ENCODE data around the gene KCTD5. TPM values are rescaled to one million over a fixed set of nuclear protein-coding genes. Genes with fewer than 3 reads are reported as not detected.

Gene KCTD5
- total RNA-seq, 3 donors from 2014 or later (not counting 1 experiment from before 2014, with no cell fraction given) = 34.2 to 37.9 (median 36.5) TPM

DNA sequence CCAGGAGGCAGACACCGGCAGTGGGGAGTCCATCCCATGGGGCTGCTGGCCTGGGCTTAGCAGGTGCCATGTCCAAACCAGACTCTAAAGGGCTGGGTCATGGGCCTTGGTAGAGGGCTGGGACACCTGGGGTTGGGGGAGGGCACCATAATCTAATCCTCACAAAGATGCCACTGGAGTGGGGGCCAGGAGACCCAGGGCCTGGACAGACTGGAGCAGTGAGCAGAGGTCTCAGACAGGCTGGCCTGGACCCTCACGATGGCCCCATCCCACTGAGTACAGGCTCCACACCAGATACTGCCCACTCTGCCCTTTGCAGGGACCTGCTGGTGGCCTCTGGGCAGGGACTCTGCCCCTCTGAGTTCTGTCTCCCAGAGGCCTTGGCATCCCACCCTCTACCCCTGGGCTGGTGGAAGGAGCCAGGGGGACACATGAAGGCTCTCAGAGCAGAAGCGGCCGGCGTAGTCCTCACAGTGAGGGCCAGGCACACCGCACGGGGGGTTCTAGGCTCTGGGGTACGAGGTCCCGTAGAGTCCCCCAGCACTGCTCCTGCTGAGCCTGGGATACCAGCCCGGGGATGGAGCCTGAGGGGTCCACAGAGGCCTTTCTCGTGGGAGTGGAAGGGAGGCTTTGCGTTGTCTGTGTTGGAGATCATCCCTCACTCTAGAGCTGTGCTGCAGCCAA, 60.1 kb downstream of the KCTD5 start:
- Histone ChIP-seq H3K27me3 (ENCODE audit: control insufficient read depth, insufficient read depth, low read length) (no peaks in the 10 kb centered on the region), H3K9me3 (ENCODE audit: control insufficient read depth, insufficient read depth, low read length) (no peaks in the 10 kb centered on the region), H3K27ac (ENCODE audit: low read length) (no peak overlapping the region), H3K4me3 (ENCODE audit: low read length) (no peak overlapping the region), H3K4me1 (ENCODE audit: control insufficient read depth, insufficient read depth, low read length) (no peaks in the 10 kb centered on the region), H3K36me3 (ENCODE audit: control insufficient read depth, insufficient read depth, low read length) (no peaks in the 10 kb centered on the region)
- no peak overlapping the region for H3K27ac Mint-ChIP-seq
- peaks cover 0 to 2% of the 10 kb centered on the region in 2 donors for H3K27me3 Mint-ChIP-seq (ENCODE audit: low read depth in 2 of 2)
- DNase-seq (no peak), ATAC-seq (no peak)
- H3K9me3 Mint-ChIP-seq = no peaks in the 10 kb centered on the region
- intact Hi-C loops (cut with micrococcal nuclease) = no loop called here
- no peak overlapping the region for H3K4me3 Mint-ChIP-seq
- no peaks in the 10 kb centered on the region for H3K36me3 Mint-ChIP-seq
- TF ChIP-seq, protein P1, sequence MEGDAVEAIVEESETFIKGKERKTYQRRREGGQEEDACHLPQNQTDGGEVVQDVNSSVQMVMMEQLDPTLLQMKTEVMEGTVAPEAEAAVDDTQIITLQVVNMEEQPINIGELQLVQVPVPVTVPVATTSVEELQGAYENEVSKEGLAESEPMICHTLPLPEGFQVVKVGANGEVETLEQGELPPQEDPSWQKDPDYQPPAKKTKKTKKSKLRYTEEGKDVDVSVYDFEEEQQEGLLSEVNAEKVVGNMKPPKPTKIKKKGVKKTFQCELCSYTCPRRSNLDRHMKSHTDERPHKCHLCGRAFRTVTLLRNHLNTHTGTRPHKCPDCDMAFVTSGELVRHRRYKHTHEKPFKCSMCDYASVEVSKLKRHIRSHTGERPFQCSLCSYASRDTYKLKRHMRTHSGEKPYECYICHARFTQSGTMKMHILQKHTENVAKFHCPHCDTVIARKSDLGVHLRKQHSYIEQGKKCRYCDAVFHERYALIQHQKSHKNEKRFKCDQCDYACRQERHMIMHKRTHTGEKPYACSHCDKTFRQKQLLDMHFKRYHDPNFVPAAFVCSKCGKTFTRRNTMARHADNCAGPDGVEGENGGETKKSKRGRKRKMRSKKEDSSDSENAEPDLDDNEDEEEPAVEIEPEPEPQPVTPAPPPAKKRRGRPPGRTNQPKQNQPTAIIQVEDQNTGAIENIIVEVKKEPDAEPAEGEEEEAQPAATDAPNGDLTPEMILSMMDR (IDR thresholded peaks at IDR 0.05) = no peak
- WGBS (ENCODE audit: insufficient coverage) = 95% methylated on average over 12 of the region's 12 CpGs
- no peaks in the 10 kb centered on the region for H3K4me1 Mint-ChIP-seq

DNA sequence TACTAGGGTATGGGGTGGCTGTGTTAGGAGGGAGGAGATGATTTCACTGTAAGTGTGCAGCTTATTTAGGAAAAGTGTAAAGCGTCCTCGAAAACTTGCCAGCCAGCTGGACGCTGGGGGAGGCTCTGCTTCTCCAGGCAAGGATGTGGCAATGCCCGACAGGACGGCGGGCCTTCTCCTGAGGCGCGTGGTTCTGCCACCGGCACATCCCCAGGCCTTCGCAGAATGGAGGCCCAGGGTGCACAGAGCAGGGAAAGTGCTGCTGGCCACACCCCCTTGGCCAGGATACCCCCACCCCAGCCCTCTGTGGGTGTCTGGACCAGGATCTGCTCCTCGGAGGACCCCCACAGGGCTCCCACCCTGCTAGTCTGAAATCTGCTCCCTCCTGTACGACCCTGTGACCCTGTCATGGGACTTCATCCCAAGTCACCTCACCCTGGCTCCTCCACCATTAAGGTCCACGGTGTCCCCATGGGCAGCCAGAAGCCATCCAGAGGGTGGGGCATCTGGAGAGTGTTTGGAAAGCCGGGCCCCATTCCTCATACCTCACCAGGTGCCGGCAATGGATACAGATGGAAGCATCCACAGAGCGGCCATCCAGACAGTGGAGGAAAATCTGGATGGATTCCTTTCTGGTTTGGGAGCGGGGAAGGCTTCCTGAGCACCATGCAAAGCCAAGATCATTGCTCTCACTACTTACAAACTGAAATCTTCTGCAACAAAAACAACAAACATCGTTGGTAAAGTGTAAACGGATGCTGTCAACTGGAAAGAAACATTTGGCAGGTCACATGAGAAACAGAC, 60.9 kb downstream of the KCTD5 start:
- no peaks in the 10 kb centered on the region for H3K4me1 Mint-ChIP-seq
- no peaks in the 10 kb centered on the region for H3K36me3 Mint-ChIP-seq
- H3K27ac Mint-ChIP-seq = no peak overlapping the region
- Histone ChIP-seq H3K27ac (ENCODE audit: low read length) (no peak overlapping the region), H3K4me3 (ENCODE audit: low read length) (no peak overlapping the region), H3K27me3 (ENCODE audit: control insufficient read depth, insufficient read depth, low read length) (no peaks in the 10 kb centered on the region), H3K36me3 (ENCODE audit: control insufficient read depth, insufficient read depth, low read length) (no peaks in the 10 kb centered on the region), H3K9me3 (ENCODE audit: control insufficient read depth, insufficient read depth, low read length) (no peaks in the 10 kb centered on the region), H3K4me1 (ENCODE audit: control insufficient read depth, insufficient read depth, low read length) (no peaks in the 10 kb centered on the region)
- ATAC-seq (no peak), DNase-seq (no peak)
- intact Hi-C loops (cut with micrococcal nuclease) = no loop called here
- TF ChIP-seq, protein P1 (IDR thresholded peaks at IDR 0.05) = no peak
- H3K27me3 Mint-ChIP-seq (ENCODE audit: low read depth in 2 of 2) = peaks cover 0 to 2% of the 10 kb centered on the region in 2 donors
- no peaks in the 10 kb centered on the region for H3K9me3 Mint-ChIP-seq
- no peak overlapping the region for H3K4me3 Mint-ChIP-seq
- 94% methylated on average over 18 of the region's 19 CpGs for WGBS (ENCODE audit: insufficient coverage)

DNA sequence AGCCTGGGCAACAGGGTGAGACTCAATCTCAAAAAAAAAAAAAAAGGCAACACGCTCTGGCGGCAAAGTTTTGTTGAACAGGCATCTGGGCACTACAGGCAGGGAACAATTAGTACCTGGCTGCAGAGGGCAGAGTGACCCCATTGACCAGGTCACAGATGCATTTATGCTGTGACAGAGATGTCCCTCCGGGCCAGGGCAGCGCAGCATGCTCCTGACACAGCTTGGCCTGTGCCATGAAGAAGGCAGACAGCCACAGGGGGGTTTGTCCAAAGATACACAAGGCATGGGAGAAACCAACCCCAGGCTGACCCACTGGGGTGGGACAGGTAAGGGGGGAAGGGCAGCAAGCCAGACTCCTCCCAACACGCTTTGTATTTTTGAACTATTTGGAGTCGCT, 62.4 kb downstream of the KCTD5 start:
- TF ChIP-seq, protein P1 (IDR thresholded peaks at IDR 0.05) = no peak
- ATAC-seq = no peak
- Histone ChIP-seq H3K27ac (ENCODE audit: low read length) (no peak overlapping the region), H3K36me3 (ENCODE audit: control insufficient read depth, insufficient read depth, low read length) (no peaks in the 10 kb centered on the region), H3K27me3 (ENCODE audit: control insufficient read depth, insufficient read depth, low read length) (no peaks in the 10 kb centered on the region), H3K4me1 (ENCODE audit: control insufficient read depth, insufficient read depth, low read length) (no peaks in the 10 kb centered on the region), H3K4me3 (ENCODE audit: low read length) (no peak overlapping the region), H3K9me3 (ENCODE audit: control insufficient read depth, insufficient read depth, low read length) (no peaks in the 10 kb centered on the region)
- Mint-ChIP-seq H3K9me3 (no peaks in the 10 kb centered on the region), H3K27me3 (ENCODE audit: low read depth in 2 of 2) (peaks cover 0 to 2% of the 10 kb centered on the region in 2 donors), H3K4me3 (no peak overlapping the region), H3K36me3 (no peaks in the 10 kb centered on the region), H3K4me1 (no peaks in the 10 kb centered on the region), H3K27ac (no peak overlapping the region)
- intact Hi-C loops (cut with micrococcal nuclease) = no loop called here
- 96% methylated on average over 6 of the region's 6 CpGs for WGBS (ENCODE audit: insufficient coverage)
- DNase-seq = no peak

Measured in natural killer cell (primary cell).